CD14-positive monocyte (primary cell): ENCODE measurements around the gene CFAP69. TPM values are rescaled to one million over a fixed set of nuclear protein-coding genes. Genes with fewer than 3 reads are reported as not detected.

ENCODE experiments used
- DNase-seq, 3 donors: peaks; one replicate each; pipeline ENCODE4 v3.0.0-alpha.2; 2011 to 2022
- H2AFZ ChIP-seq: 2 replicates; pipeline ENCODE4 v1.6.0; 2012; ENCODE audit warnings: mild to moderate bottlenecking, low read depth, low read length, inconsistent platforms; ENCODE audit not compliant: insufficient read depth, poor library complexity, severe bottlenecking
- H3K27ac ChIP-seq, 2 donors: 1 replicate in 1 of 2; 2 replicates in 1 of 2; pipeline ENCODE4 v1.5.1; 2012 to 2013; ENCODE audit warnings: low read length in 2 of 2, control low read depth in 1 of 2, inconsistent platforms in 1 of 2, low read depth in 1 of 2, mild to moderate bottlenecking in 1 of 2
- H3K27me3 ChIP-seq, 2 donors: one replicate each; pipeline versions ENCODE4 v1.6.0 to v1.6.1; 2011 to 2013; ENCODE audit warnings: low read length in 2 of 2; ENCODE audit not compliant: control insufficient read depth in 2 of 2, insufficient read depth in 2 of 2
- H3K36me3 ChIP-seq, 2 donors: replicated peaks in 1 of 2; 1 replicate in 1 of 2; 2 replicates in 1 of 2; pipeline versions ENCODE4 v1.5.1 to v1.6.1; 2012 to 2013; ENCODE audit warnings: low read length in 2 of 2, control low read depth in 1 of 2, inconsistent platforms in 1 of 2, mild to moderate bottlenecking in 1 of 2; ENCODE audit not compliant: insufficient read depth in 2 of 2, control insufficient read depth in 1 of 2
- H3K4me1 ChIP-seq, 2 donors: 1 replicate in 1 of 2; 2 replicates in 1 of 2; pipeline versions ENCODE4 v1.5.1 to v1.6.1; 2012 to 2013; ENCODE audit warnings: low read length in 2 of 2, control low read depth in 1 of 2, inconsistent platforms in 1 of 2, mild to moderate bottlenecking in 1 of 2, moderate library complexity in 1 of 2; ENCODE audit not compliant: insufficient read depth in 2 of 2, control insufficient read depth in 1 of 2
- H3K4me2 ChIP-seq: replicated peaks from 2 replicates; pipeline ENCODE3; 2012; ENCODE audit warnings: low read length, moderate library complexity, mild to moderate bottlenecking; ENCODE audit not compliant: poor library complexity, severe bottlenecking; ENCODE audit errors: extremely low read depth
- H3K4me3 ChIP-seq, 3 experiments: fragments of 200-600 bp in 1 of 3; sonication (generic) in 1 of 3; replicated peaks in 1 of 3; 1 replicate in 2 of 3; 2 replicates in 1 of 3; pipeline ENCODE4 v1.5.1; 2011 to 2013; ENCODE audit warnings: low read length in 3 of 3, mild to moderate bottlenecking in 3 of 3, control low read depth in 2 of 3, low read depth in 2 of 3, inconsistent platforms in 1 of 3, moderate library complexity in 1 of 3
- H3K79me2 ChIP-seq: 2 replicates; pipeline ENCODE4 v1.6.0; 2012; ENCODE audit warnings: mild to moderate bottlenecking, control low read depth, inconsistent platforms, low read length, moderate library complexity; ENCODE audit not compliant: insufficient read depth
- H3K9ac ChIP-seq: 2 replicates; pipeline ENCODE4 v1.6.0; 2017; ENCODE audit warnings: low read length, mild to moderate bottlenecking; ENCODE audit not compliant: insufficient read depth, poor library complexity, severe bottlenecking
- H3K9me3 ChIP-seq, 2 donors: replicated peaks in 1 of 2; 1 replicate in 1 of 2; 2 replicates in 1 of 2; pipeline versions ENCODE4 v1.5.1 to v1.6.1; 2012 to 2013; ENCODE audit warnings: low read length in 2 of 2, control low read depth in 1 of 2; ENCODE audit not compliant: control insufficient read depth in 1 of 2, insufficient read depth in 1 of 2
- H4K20me1 ChIP-seq: 2 replicates; pipeline ENCODE4 v1.6.0; 2012; ENCODE audit warnings: mild to moderate bottlenecking, low read length, control low read depth, moderate library complexity; ENCODE audit not compliant: insufficient read depth
- H3K27ac Mint-ChIP-seq, 7 donors: one replicate each; pipeline ENCODE4 v1.8.0; 2020; ENCODE audit warnings: mild to moderate bottlenecking in 7 of 7, mixed read lengths in 7 of 7, moderate library complexity in 6 of 7, inconsistent platforms in 2 of 7
- H3K27me3 Mint-ChIP-seq, 3 donors: one replicate each; pipeline ENCODE4 v1.8.0; 2021 to 2022; ENCODE audit warnings: low read depth in 3 of 3, mild to moderate bottlenecking in 3 of 3, mixed read lengths in 3 of 3, moderate library complexity in 3 of 3, inconsistent platforms in 1 of 3
- H3K36me3 Mint-ChIP-seq, 2 donors: one replicate each; pipeline ENCODE4 v1.8.0; 2020; ENCODE audit warnings: mixed read lengths in 2 of 2, inconsistent platforms in 1 of 2, mild to moderate bottlenecking in 1 of 2
- H3K4me1 Mint-ChIP-seq: one replicate; pipeline ENCODE4 v1.8.0; 2020; ENCODE audit warnings: mild to moderate bottlenecking, mixed read lengths
- H3K4me3 Mint-ChIP-seq, 2 donors: one replicate each; pipeline ENCODE4 v1.8.0; 2020; ENCODE audit warnings: mild to moderate bottlenecking in 2 of 2, mixed read lengths in 2 of 2, moderate library complexity in 1 of 2
- H3K9me3 Mint-ChIP-seq, 7 donors: one replicate each; pipeline ENCODE4 v1.8.0; 2020 to 2022; ENCODE audit warnings: mixed read lengths in 7 of 7, mild to moderate bottlenecking in 6 of 7, moderate library complexity in 6 of 7, inconsistent platforms in 2 of 7
- CTCF ChIP-seq: fragments of 200-600 bp; IDR thresholded peaks from one replicate; pipeline ENCODE4 v1.8.0; 2022; ENCODE audit warnings: antibody characterized with exemption, mild to moderate bottlenecking
- WGBS: methylation state at CpG from one replicate; pipeline ENCODE4 v1.1.5; 2013; ENCODE audit warnings: missing lambda C conversion rate; ENCODE audit not compliant: insufficient coverage; 5-methylcytosine and 5-hydroxymethylcytosine counted together
- intact Hi-C, 2 donors: fragments of 100-400 bp; cut with micrococcal nuclease; formaldehyde crosslinking; loops; one replicate each; pipeline versions ENCODE4 v1.15.0 to v1.15.1; 2023
- polyA plus RNA-seq, 3 donors: library from polyadenylated mRNA; depleted of rRNA in 1 of 3; unstranded in 2 of 3; stranded (reverse) in 1 of 3; fragments of 300-500 nt in 2 of 3; fragments of >200 nt in 1 of 3; fragmentation: Illumina TruSeq in 2 of 3; gene quantifications; 1 replicate in 2 of 3; 2 replicates in 1 of 3; pipeline ENCODE4 v1.2.3, GENCODE V29; 2012 to 2021

The CFAP69 gene
- polyA plus RNA-seq, 3 donors = not detected

DNA sequence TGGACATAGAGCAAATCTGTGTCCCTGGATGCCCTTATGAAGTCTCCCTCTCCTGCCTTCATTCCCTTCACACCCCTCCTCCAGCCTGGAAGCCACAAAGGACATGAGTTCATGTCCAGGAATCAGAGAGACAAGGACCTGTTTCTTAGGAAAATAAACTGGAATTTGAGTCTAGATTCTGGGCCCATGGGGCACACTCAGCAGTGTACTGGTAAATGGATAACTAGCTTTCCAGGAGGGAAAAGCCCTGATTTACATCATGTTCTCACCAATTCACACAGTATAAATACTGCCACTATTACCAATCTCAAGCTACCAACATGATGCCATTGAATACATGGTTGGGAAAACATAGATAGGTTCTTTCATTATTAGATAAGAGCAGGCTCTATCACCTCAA lies 66.2 kb downstream of the CFAP69 start:
- intact Hi-C loops = no loop called here
- no peak for DNase-seq
- TF ChIP-seq CTCF = no peak
- Mint-ChIP-seq H3K9me3 (peaks cover 0 to 1% (median 0%) of the 10 kb centered on the region in 7 donors), H3K27me3 (peaks cover 3 to 8% (median 6%) of the 10 kb centered on the region in 3 donors), H3K4me3 (no peak overlapping the region), H3K4me1 (no peaks in the 10 kb centered on the region), H3K27ac (no peak overlapping the region), H3K36me3 (no peaks in the 10 kb centered on the region)
- no peak overlapping the region for H3K27ac ChIP-seq
- H2AFZ ChIP-seq = no peak overlapping the region
- no peak overlapping the region for H3K9ac ChIP-seq
- H3K4me2 ChIP-seq = no peak overlapping the region
- H3K4me3 ChIP-seq = no peak overlapping the region
- H4K20me1 ChIP-seq = no peaks in the 10 kb centered on the region
- H3K36me3 ChIP-seq = no peaks in the 10 kb centered on the region
- no peaks in the 10 kb centered on the region for H3K79me2 ChIP-seq
- H3K4me1 ChIP-seq = no peaks in the 10 kb centered on the region
- H3K27me3 ChIP-seq = no peaks in the 10 kb centered on the region
- no peaks in the 10 kb centered on the region for H3K9me3 ChIP-seq

- H3K36me3 ChIP-seq = no peaks in the 10 kb centered on the region
- H3K79me2 ChIP-seq = no peaks in the 10 kb centered on the region
- no peak overlapping the region for H3K9ac ChIP-seq
- Mint-ChIP-seq H3K36me3 (no peaks in the 10 kb centered on the region), H3K27ac (no peak overlapping the region), H3K27me3 (peaks cover 6 to 15% (median 7%) of the 10 kb centered on the region in 3 donors), H3K9me3 (peaks cover 0 to 1% (median 0%) of the 10 kb centered on the region in 7 donors), H3K4me1 (no peaks in the 10 kb centered on the region), H3K4me3 (no peak overlapping the region)
- H3K4me1 ChIP-seq = no peaks in the 10 kb centered on the region
- H3K27ac ChIP-seq = no peak overlapping the region
- H3K27me3 ChIP-seq = peaks cover 4 to 7% of the 10 kb centered on the region in 2 donors
- H3K9me3 ChIP-seq = no peaks in the 10 kb centered on the region
- no peak overlapping the region for H3K4me2 ChIP-seq
- H3K4me3 ChIP-seq = no peak overlapping the region
- intact Hi-C loops = no loop called here
- DNase-seq = no peak
- WGBS = no CpG with 5 or more reads among the region's 2 CpGs
- no peak for TF ChIP-seq CTCF
- no peaks in the 10 kb centered on the region for H4K20me1 ChIP-seq
- no peak overlapping the region for H2AFZ ChIP-seq
These were observed 67.8 kb downstream of the CFAP69 start for GRCh38 chr7:90312745-90313144.
